GM04504 (cell line): Measurements from ENCODE around the gene AFF2.

ENCODE experiments used
- DNase-seq: peaks from one replicate; pipeline ENCODE4 v3.0.0-alpha.2; 2012; ENCODE audit warnings: low read depth

The AFF2 gene

DNA sequence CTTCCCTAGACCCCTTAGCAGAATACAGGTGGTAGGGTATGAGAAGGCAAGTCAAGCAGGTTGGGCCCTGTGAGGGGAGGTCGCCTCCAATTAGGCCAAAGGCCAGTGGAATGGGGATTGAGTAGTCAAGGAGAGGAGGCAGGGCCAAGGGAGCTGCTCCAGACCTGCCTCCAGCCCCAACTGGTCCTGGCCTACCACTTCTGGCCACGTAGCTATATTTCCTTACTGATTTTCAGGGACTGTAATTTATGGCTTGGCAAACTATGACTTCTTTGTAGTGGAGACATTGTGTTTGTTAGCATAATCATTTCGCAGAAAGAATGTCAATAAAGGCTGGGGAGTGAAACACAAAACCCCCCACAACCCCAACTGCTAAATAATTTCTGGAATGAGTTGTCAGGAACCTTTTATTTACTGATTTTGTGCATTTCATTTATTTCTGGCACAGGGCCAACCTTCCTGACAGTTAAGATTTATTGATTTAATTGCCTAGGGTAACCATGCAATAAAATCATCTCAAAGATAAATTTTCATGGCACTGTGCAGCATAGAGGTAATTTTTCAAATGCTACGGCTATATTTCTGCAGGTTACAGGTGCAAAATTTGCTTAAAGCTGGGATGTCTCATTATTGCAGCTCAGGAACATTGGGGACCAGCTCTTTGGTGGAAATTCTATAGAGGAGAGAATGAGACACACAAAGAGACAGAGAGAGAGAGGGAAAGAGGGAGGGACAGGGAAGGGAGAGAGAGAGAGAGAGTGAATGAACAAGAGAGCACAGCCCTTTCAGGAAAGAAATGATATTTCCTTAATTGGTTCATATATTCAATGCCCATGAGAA lies 509.8 kb downstream of the AFF2 start:
- no peak for DNase-seq

DNA sequence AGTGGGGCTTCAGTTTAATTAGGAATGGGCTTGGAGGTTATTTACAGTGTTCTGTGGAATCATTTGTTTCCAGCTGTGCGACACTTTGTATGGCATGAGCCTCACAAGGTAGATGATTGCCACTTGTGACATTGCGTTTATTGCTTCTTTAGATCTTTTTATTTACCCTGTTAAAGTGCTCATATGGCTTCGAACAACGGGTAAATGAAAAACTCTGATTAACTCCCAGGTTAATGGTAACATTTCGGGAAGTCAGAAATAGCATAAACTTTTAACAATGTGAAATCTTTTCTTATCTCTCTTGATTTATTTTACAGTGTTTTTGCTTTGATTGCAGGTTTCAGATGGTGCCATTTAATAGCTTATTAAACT lies 510.4 kb downstream of the AFF2 start:
- no peak for DNase-seq

DNA sequence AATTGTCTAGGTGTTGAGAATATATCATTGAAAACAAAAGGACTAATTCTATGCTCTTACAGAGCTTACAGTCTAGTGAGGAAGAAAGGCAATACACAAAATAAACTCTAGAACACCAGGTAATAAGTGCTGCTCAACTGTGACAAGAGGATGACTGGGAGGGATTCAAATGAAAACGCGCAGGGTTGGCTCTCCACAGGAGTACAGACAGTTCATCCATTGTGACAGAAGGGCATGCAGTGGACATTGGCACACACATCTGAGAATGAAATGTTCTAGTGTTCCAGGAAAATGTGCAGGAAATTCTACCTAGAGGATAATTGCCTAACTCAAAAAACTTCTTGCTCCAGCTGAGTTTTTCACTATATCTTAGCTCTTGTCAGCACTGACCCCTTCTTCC lies 512.7 kb downstream of the AFF2 start:
- no peak for DNase-seq

DNA sequence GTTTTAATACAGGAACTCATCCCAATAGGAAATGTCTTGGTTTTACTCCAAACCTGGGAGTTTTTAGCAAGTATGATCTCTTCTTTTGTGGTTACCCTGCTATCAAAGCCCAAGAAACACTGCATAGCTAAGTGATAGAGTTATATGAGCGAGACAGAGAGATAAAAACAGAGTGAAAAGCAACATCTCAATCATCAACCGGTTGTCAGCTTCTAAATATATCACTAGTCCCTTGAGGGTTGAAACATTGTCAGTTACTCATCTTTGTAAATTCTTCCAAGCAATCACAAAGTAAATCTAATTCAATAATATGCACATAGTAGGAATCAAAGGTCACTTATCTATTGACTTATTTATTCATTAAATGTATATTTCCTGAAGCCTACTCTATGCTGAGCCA lies 520.7 kb downstream of the AFF2 start:
- DNase-seq: no peak

DNA sequence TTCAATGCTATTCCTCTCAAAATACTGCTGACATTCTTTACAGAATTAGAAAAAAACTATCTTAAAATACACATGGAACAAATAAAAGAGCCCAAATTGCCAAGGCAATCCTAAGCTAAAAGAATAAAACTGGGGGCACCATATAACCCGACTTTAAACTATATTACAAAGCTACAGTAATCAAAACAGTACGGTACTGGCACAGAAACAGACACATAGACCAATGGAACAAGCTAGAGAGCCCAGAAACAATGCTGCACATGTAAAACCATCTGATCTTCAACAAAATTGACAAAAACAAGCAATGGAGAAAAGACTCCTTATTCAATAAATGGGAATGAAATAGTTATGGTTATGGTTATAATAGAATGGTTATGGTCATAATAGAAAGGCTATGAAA lies 522.1 kb downstream of the AFF2 start:
- no peak for DNase-seq

DNA sequence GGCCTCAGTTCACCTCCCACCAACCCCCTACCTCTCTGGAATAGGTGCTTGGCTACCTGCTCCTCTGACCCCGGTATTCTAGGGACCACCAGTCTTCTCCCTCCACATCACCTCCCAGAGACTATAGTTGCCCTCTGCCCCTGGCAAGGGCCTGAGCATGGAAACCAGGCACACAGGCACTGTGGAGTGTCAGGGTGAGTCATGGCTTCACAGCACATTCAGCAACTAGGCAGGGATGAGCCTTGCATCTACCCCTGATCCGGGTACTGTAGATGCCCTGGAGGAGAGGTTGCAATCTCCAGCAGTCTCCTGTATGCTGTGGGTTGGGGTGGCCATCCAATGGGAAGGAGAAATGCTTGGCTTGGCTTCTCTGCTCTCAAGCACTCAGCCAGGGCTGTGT lies 532.0 kb downstream of the AFF2 start:
- DNase-seq: no peak

DNA sequence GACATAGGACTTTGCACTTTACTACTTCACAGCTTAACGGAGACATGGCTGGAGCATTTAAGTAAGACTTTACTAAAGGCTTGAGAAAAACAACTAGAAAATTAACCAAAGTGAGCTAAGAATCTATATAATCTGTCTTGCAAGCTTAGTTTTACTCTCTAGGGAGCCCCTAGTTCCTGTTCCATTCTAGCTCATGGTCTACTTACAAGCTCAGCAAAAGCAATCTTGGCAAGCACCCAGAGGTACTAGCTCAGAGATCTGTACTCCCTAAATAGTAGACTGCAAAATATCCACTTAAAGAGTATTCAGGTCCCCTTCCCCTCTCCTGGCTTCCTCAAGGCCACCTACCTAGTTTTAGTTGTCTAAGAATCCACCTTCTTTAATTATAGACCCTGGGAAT lies 535.7 kb downstream of the AFF2 start:
- DNase-seq: no peak

DNA sequence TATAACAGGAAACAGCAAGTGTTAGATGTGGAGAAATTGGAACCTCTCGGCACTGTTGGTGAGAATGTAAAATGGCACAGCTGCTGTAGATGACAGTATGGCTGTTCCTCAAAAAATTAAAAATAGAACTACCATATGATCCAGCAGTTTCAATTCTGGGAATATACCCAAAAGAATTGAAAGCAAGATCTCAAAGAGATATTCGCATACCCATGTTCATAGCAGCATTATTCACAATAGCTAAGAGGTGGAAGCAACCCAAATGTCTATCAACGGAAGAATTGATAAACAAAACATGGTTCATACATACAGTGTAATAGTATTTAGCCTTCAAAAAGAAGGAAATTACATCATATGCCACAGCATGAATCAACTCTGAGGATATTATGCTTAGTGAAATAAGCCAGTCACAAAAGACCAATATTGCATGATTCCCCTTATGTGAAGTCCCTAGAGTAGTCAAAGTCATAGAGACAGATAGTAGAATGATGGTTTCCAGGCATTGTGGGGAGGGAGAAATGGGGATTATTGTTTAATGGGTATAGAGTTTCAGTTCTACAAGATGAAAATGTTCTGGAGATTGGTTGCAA lies 537.0 kb downstream of the AFF2 start:
- no peak for DNase-seq

DNA sequence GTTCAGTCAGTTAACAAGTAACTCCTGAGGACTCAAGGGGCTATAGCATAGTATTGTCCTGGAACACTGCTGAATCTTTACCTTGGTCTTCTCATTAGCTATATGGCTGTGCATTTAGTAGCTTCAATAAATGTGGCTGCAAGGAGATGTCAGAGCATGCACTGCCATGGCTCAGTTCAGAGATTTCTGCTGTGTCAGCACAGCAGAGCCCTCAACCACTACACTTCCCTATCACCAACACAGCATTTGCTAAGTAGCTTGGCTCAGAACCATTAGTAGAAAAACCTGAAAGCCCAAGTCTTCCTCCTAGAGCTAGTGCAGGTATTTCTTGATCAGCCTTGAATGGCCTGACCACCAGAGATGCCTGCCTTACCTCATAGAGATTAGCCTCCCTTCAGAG lies 538.6 kb downstream of the AFF2 start:
- DNase-seq: no peak

DNA sequence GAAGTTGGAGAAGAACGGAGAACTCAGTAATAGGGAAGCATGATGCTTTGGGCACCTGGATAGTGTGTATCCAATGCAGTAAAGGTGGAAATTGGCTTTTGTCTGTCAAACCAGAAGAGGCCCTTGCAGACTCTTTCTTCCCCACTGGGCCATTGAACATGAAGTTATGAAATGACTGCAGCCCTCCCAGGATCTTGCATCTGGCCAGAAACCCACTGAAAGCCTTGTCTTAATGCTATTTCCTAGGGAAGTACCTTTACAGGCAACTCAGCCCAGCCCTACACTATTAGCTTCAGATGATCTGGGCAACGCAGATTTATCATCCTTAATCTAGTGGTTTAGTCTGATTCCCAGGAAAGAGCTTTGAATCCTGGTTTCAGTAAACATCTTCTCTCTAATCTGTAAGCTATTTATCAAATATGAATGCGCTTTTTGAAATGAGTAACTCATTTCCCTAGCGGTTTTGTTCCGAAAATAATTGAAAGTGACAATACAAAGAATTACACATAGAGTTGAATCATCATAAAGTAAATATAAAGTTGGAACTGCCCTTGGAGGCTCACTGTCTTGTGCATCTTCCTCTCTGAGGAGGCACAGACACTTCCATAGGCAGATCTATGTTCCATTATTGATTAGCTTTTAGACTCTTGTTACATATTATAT lies 540.6 kb downstream of the AFF2 start:
- DNase-seq: no peak

DNA sequence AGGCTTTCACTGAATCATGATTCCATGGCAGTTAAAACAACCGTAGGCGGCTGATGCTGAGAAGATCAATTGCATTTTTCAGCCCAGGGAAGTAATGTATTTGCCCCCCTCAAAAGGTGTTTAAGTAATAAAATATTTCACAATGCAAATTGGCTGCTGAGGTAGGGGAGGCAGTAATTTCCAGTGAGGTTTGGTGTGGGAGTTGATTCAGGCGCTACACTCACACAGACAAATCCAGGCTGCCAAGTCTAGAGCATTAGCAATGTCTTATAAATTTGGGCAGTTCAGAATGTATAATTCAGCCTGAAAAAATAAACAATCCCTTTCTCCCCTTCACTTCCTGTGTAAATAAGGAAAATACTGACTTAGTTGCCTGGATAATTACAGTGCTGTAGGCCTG lies 543.0 kb downstream of the AFF2 start:
- DNase-seq: no peak

DNA sequence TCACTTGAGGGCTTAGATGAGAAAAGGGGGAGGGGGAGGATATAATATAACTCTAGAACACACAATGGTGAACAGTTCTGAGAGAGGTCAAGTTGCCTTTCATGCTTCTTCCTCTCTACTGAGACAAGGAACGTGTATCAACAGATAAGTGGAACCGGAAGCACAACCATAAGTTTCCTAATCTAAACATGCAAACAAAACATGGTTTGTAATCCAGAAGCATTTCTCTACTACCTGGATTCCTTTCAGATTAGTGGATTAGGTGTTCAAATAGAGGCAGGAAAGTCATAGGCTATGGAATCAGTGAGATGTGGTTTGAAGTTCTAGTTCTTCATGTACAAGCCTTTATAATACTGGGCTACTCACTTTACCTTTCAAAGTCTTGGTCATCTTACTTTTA lies 544.1 kb downstream of the AFF2 start:
- DNase-seq: no peak

DNA sequence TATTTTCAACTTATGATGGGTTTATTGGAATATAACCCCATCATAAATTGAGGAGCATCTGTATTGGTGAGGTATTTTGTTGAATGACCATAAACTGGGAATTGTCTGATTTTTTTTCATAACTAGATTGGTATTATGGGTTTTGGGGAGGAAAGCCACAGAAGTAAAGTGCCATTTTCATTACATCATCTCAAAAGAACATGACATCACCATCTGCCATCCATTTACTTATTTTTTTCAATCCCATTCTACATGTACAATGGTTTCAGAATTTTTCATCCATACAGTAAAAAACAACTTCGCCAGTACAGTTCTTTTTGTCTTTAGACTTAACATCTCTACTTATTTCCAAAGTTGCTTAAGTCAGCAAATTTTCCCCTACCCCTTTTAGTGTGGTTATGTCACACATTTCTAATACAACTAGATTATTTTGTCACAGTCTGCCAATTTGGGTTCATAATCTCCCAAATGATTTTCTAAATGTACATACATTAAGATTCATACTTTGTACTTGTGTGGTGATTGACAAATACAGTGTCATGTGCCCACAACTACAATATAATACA lies 545.3 kb downstream of the AFF2 start:
- no peak for DNase-seq
